Endothelial cell (in vitro differentiated cells): ENCODE measurements around the gene SLC16A1. TPM values are rescaled to one million over a fixed set of nuclear protein-coding genes. Genes with fewer than 3 reads are reported as not detected.

ENCODE experiments used
- DNase-seq: peaks from one replicate; pipeline ENCODE4 v3.0.0; 2021; ENCODE audit warnings: low spot score
- H3K27ac Mint-ChIP-seq: one replicate; pipeline ENCODE4 v1.8.0; 2021; ENCODE audit warnings: mixed read lengths, inconsistent platforms; ENCODE audit not compliant: unreplicated experiment
- H3K27me3 Mint-ChIP-seq: one replicate; pipeline ENCODE4 v1.8.0; 2021; ENCODE audit warnings: mild to moderate bottlenecking, moderate library complexity, mixed read lengths, inconsistent platforms; ENCODE audit not compliant: unreplicated experiment
- H3K36me3 Mint-ChIP-seq: one replicate; pipeline ENCODE4 v1.8.0; 2021; ENCODE audit warnings: mild to moderate bottlenecking, low read depth, mixed read lengths, inconsistent platforms; ENCODE audit not compliant: unreplicated experiment
- H3K4me1 Mint-ChIP-seq: one replicate; pipeline ENCODE4 v1.8.0; 2021; ENCODE audit warnings: mild to moderate bottlenecking, mixed read lengths, inconsistent platforms; ENCODE audit not compliant: unreplicated experiment
- H3K4me3 Mint-ChIP-seq: one replicate; pipeline ENCODE4 v1.8.0; 2021; ENCODE audit warnings: mild to moderate bottlenecking, mixed read lengths, inconsistent platforms; ENCODE audit not compliant: unreplicated experiment
- H3K9me3 Mint-ChIP-seq: one replicate; pipeline ENCODE4 v1.8.0; 2021; ENCODE audit warnings: mixed read lengths, inconsistent platforms; ENCODE audit not compliant: unreplicated experiment
- CTCF ChIP-seq: fragments of 200-600 bp; sonication (generic); IDR thresholded peaks from one replicate; pipeline ENCODE4 v1.5.0; 2021; ENCODE audit warnings: antibody characterized with exemption; ENCODE audit not compliant: unreplicated experiment
- total RNA-seq: library from RNA; stranded (reverse); fragmentation: NEBNext Ultra II Directional; extraction: Animal tissue kit (Norgen Biotek cat#: 25700); gene quantifications from one replicate; pipeline ENCODE4 v1.2.1, GENCODE V29; 2021; ENCODE audit not compliant: unreplicated experiment

Gene SLC16A1
- total RNA-seq, 1 donor from 2014 or later = 88.7 TPM

DNA sequence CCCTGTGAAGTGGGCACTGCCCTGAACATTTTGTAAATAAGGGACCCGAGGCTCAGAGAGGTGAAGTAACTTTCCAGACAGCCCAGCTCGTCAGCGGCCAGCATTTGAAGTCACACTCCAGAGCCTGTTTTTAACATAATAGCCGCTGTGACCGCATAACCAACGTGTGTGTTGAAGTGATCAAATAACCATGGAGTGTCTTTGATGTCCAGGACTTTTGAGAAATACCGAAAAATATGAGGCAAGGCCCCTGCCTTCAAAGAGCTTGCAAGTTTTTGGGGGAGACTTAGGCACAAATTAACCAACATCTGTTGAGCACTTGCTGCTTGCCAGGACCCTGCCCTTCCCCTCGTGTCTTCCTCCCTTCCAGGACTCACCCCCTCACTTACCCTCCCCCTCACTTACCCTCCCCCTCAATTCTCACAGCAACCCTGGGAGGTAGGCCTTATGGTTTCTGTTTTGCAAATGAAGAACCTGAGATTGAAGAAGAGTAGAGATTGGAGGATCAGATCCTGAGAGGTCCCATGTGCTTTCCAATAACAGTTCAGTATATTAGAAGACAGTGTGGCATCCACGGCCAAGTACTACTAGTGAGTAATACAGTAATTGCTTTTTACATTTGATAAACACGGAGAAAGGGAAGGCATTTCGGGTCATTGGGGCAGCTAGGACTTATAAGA lies 1.3 kb upstream of the SLC16A1 start:
- peaks cover 4% of the 10 kb centered on the region for H3K27me3 Mint-ChIP-seq
- no peaks in the 10 kb centered on the region for H3K9me3 Mint-ChIP-seq
- H3K36me3 Mint-ChIP-seq = peaks cover 4% of the 10 kb centered on the region
- DNase-seq = no peak
- no peak for TF ChIP-seq CTCF
- H3K4me1 Mint-ChIP-seq = peaks cover 30% of the 10 kb centered on the region
- H3K27ac Mint-ChIP-seq = no peak overlapping the region
- peak overlapping the region; percentile 95 for H3K4me3 Mint-ChIP-seq

DNA sequence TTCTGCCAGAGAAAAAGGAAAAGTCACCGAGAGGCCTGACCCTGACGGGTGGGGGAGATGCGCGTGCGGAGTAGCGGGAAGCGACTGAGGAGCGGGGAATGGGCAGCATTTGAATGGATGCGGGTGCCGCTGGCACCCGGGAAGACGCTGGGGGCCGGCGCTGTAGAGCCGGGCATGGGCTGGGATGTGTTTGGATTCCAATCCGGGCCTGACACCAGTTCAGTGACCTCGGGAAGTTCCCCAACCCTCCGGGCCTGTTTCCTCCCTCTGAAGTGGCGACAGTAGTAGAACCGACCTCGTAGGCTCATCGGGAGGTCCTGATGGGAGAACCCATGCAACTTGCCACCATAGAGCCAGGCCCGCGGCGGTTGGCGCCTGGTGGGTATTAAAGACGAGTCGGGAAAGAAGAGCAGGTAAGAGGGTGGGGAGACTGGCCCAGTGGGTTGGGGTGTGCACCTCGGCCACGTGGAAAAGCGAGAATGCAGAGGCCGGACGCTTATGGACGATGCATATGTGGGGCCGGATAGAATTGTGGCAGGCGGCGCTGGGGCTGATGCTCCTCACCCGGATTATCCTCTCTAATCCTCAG lies 642 bp upstream of the SLC16A1 start:
- DNase-seq = no peak
- H3K36me3 Mint-ChIP-seq = peaks cover 4% of the 10 kb centered on the region
- H3K4me1 Mint-ChIP-seq = peaks cover 30% of the 10 kb centered on the region

GRCh38 chr1:112954945-112955772 lies 837 bp downstream of the SLC16A1 start:
- H3K27me3 Mint-ChIP-seq = peaks cover 7% of the 10 kb centered on the region
- H3K9me3 Mint-ChIP-seq = no peaks in the 10 kb centered on the region
- DNase-seq = peak; percentile 51
- TF ChIP-seq CTCF = no peak
- peak overlapping the region; percentile 96 for H3K4me3 Mint-ChIP-seq
- H3K4me1 Mint-ChIP-seq = peaks cover 30% of the 10 kb centered on the region
- no peaks in the 10 kb centered on the region for H3K36me3 Mint-ChIP-seq
- peak overlapping the region; percentile 67 for H3K27ac Mint-ChIP-seq

More for the DNA sequence above, 642 bp upstream of the SLC16A1 start:
- Mint-ChIP-seq H3K4me3 (peak overlapping the region; percentile 95), H3K27me3 (peaks cover 4% of the 10 kb centered on the region), H3K9me3 (no peaks in the 10 kb centered on the region), H3K27ac (peak overlapping the region; percentile 79)
- TF ChIP-seq CTCF = no peak

- Mint-ChIP-seq H3K4me3 (peak overlapping the region; percentile 96), H3K9me3 (no peaks in the 10 kb centered on the region), H3K27me3 (peaks cover 7% of the 10 kb centered on the region), H3K4me1 (peaks cover 30% of the 10 kb centered on the region), H3K36me3 (no peaks in the 10 kb centered on the region), H3K27ac (no peak overlapping the region)
- no peak for TF ChIP-seq CTCF
- no peak for DNase-seq
Observed at GRCh38 chr1:112954017-112954650, 1.9 kb downstream of the SLC16A1 start.
